GM19324 (cell line): ENCODE results near the gene SLC6A2.

Experiments used
- ATAC-seq: cut with Tn5 transposase; IDR thresholded peaks from one replicate; pipeline ENCODE4 v1.9.1; 2021; ENCODE audit warnings: mild to moderate bottlenecking, moderate library complexity; ENCODE audit not compliant: unreplicated experiment, low FRiP score

The SLC6A2 gene

DNA sequence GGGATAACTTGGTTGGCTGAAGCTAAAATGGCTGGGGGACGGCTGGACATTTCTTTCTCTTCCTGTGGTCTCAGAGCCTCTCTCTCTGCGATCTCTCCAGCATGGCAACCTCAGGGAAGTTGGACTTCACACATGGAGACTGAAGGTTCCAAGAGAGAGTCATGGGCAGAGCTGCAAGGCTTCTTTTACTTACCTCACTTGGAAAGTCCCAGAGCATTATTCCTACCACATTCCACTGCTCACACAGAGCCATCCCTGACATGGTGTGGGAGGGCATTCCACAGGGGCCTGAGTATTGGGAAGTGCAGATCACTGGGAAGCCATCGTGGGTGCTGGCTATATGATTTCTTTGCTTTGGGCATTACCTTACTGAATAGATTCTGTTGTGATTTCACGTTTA lies 9.8 kb upstream of the SLC6A2 start:
- no peak for ATAC-seq

DNA sequence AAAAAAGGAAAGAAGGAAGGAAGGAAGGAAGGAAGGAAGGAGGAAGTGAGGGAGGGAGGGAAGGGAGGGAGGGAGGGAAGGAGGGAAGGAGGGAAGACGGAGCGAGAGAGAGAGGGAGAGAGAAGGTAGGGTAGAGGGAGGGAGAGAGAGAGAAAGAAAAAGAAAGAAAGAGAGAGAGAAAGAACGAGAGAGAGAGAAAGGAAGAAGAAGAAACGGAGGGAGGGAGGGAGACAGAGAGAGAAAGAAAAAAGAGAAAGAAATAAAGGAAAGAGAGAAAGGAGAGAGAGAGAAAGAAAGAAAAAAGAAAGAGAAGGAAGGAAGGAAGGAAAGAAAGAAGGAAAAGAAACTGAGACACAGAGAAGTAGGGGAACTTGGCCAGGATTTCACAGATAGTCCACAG lies 8.4 kb upstream of the SLC6A2 start:
- no peak for ATAC-seq

DNA sequence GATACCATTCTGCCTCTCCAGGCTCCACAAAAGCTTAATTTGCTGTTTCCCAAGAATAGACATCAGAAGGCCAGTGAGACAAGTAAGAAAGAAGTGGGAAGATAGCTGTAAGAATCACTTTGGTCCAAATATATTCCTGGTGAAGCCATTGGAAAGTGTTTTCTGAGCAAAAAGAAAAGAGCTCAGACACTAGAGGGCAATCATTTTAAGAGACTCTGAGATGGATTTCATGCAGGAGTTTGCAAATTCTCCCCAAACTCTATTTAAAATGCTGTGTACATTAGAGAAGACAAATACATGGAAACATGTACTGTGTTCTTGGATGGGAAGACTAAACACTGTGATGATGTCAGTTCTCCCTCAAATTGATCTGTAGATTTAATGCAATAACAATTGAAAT lies 8.0 kb upstream of the SLC6A2 start:
- ATAC-seq: no peak

DNA sequence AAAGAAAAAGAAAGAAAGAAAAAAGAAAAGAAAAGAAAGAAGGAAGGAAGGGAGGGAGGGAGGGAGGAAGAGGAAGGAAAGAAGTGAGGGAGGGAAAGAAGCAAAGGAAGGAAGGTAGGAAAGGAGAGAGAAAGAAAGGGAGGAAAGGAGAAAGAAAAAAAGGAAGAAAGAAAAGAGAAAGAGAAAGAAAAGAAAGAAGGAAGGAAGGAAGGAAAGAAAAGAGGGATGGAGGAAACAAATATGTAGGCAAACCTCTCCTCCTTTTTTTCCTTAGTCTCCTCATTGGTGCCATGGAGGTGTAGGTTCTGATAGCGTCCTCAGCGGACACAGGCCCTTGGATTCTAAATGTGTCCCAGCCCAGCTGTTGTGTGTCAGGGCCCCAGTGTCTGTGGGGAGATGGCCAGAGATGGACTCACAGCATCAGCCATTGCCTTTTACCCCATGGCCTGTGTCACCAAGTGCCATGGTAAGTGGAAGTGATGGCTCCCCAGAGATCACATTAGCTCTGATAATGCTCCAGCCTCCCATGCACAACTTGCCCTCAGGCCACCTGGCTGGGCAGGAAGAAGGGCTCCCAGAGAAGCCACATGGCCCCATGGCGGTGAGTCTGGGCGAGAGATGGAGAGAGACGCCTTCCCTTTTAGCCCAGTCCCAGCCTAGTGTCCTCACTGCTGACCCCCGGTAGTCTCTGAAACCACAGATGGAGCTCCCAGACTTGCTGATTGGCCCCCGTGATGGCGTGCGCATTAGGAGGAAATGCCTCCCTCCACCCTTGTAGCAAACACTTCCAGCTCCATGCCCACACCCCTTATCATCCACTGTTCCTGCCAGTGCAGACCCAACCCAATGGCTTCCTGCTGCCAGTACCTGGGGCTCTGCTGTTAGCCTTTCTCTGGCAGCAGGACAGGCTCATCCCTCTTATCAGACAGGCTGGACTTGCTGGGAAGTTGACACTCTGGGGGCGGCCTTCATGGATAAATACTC lies 3.7 kb upstream of the SLC6A2 start:
- no peak for ATAC-seq

DNA sequence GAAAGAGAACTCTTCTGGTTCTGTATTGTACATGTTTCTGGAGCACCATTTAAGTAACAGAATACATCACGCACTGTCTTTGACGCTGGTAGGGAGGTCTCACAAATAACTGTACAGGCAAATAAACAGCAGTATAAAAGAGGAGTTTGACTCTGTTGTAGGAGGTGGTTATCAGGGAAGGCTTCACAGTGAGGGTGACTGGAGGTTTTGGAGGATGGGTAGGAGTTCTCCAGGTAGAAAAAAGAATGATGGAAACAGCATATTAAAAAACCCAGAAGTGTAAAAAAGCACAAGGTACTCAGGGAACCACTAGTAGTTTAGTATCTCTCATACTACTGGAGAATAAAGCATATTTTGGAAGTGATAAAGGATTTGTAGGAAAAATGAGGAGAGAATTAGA lies 2.7 kb upstream of the SLC6A2 start:
- ATAC-seq: no peak

DNA sequence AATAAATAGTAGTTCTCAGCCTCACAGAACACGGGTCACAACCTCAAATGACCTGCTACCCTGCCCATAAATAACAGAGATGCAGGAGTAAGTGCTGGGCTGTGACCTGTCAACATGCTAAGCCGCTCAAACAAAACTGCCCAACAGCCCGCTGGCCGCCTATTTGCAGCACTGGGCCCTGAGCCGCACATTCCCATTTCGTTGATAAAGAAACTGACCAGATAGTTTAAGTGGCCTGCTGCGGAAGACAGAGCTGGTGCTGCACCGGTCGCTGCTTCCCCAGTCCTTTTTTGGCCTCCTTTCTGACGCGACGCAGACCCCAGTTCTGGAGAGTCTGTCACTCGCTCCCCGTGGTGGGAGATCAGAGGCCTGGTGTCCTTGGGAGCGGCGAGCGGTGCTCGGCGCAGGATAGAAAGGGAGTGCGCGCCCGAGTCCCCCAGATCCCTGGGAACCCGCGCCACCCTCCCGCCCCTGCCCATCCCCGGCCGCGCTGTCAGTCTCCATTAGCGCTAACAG lies 349 bp upstream of the SLC6A2 start:
- ATAC-seq: no peak

DNA sequence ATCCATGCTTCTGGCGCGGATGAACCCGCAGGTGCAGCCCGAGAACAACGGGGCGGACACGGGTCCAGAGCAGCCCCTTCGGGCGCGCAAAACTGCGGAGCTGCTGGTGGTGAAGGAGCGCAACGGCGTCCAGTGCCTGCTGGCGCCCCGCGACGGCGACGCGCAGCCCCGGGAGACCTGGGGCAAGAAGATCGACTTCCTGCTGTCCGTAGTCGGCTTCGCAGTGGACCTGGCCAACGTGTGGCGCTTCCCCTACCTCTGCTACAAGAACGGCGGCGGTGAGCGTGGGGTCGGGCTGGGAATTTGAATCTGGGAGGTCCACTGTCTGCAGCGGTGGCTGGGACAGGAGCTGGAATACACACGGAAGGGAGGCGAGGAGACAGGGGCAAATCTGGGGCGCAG lies 904 bp downstream of the SLC6A2 start:
- ATAC-seq: no peak

DNA sequence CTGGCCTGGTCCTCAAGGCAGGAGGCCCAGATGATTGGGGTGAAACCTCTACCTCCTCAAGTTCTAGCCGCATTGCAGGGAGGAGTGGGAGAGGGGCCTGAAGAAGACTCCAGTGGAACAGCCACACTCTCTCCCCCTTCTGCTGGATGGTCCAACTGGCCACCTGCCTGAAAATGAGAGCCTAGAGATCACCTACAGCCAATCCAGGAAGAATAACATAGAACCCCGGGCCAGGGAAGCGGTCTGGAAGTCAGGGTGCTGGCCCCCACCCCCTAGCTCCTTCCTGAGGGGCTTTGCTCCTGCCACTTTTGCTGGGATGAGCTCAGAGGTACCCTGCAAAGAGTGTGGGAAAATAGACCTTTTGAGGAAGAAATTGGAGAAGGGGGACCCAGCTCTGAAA lies 1.8 kb downstream of the SLC6A2 start:
- no peak for ATAC-seq

DNA sequence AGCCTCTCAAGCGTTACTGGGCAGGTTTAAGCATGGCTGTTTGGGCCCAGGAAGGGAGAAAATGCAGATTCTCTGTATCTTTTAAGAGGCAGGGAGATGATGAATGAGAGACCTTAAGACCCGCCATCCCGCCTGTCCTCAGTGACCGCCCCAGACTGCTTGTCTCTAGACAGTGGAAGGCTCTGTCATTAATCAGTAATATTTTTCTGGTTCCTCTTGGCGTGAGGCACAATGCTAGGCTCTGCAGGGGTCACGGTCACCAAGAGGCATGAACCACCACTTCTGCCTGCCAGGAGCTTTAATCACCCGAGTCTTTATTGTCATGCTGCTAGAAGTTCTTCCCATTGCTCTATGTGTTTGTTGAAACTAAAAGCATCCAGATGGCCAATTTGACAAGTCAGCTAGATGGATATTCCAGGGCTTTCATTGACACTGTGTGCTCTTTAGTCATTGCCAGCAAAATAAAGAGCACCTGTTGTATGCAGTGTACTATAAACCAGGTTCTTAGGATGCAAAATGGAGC lies 3.2 kb downstream of the SLC6A2 start:
- no peak for ATAC-seq

DNA sequence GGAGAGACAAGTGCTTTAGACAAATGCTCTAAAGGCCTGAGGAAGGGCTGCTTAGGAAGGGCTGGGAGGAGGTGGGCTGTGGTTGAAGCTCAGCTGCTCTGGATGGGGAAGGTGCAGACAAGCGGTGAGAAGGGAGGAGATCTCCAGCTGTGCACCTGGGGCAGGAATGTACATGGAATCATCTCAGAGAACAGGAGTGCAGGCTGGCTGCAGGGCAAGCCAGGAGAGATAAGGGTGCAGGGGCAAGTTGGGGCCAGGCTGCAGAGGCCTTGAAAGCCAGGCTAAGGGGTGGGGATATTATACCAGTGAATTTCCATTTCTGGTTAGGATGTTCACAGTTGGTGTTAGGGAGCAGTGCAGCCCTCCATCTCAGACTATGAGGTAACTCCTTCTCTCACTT lies 4.2 kb downstream of the SLC6A2 start:
- no peak for ATAC-seq

DNA sequence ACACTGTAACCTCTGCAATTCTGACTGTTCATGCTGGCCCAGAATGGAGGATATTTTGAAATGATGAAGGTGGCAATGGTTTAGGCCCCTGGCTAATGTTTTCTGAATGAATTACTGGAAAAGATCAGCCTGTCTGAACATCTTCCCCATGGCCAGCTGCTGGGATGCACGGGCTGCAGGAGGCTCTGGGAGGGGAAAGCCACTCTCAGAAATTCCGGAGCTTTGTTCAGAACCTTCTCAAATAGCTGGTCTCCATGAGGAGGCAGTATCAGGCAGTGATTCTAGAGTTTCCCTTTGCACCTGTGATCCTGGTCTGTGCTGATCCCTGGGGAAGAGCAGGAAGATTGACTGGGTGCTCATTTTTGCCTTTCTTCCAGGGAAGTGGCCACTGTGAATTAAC lies 5.0 kb downstream of the SLC6A2 start:
- ATAC-seq: no peak

DNA sequence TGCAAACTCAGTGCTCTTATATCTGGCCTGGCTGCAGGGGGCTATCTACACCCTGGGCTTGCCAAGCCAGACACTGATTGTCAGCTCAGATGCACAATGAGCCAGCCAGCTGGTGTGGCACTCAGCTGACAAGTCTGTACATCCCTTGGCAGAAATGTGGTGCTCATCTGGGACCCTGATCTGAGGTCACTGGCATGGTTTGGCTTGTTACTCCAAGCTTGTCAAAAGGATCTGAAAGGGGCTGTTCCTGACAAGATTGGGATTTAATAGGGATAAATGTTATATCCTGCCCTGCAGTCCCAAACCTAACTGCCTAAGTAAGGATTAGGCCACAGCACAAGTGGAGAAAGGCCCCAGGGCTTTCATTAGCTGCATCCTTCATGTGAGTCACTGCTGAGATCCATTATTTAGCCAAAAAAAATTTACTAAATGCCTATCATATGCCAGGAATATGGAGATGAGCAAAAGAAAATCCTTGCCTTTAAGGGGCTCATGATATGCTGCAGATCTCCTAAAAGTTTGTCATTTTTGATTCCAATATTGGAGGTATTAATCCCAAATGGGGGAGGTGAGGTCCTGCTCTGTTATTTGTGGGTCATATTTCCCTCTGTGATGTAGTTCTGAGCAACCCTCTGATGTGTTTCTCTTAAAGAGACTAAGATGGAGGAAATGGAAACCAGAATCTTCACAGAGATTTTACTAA lies 6.3 kb downstream of the SLC6A2 start:
- ATAC-seq: no peak

DNA sequence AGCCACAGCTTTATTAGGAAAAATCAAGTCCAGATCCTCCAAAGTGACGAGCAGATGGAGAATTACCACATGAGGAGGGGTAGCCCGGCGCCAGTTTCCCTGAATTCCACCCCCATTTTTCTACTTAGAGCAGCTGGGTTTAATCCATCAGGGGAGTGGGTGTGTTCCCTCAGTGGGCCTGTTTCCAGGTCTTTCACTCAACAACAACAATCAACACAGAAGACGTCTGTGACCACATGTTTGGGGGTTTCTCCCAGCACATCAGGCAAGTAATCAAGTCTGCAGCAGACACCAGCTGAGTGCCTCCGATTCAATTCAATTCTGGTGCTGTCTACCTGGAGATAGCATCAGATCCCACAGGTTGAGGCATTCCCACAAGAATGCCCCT lies 6.8 kb downstream of the SLC6A2 start:
- ATAC-seq: no peak

DNA sequence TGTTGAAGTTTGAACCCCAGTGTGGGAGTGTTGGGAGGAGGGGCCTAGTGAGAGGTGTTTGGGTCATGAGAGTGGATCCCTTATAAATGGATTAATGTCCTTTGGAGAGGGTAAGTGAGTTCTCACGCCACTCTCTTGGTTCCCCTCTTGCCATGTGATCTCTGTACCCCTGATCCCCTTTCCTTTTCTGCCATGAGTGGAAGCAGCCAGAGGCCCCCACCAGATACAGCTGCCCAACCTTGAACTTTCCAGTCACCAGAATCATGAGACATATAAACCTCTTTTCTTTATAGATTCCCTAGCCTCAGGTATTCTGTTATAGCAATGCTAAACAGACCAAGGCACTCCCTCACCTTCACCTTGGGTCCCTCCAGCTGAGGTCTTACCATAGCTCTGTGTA lies 7.4 kb downstream of the SLC6A2 start:
- no peak for ATAC-seq

DNA sequence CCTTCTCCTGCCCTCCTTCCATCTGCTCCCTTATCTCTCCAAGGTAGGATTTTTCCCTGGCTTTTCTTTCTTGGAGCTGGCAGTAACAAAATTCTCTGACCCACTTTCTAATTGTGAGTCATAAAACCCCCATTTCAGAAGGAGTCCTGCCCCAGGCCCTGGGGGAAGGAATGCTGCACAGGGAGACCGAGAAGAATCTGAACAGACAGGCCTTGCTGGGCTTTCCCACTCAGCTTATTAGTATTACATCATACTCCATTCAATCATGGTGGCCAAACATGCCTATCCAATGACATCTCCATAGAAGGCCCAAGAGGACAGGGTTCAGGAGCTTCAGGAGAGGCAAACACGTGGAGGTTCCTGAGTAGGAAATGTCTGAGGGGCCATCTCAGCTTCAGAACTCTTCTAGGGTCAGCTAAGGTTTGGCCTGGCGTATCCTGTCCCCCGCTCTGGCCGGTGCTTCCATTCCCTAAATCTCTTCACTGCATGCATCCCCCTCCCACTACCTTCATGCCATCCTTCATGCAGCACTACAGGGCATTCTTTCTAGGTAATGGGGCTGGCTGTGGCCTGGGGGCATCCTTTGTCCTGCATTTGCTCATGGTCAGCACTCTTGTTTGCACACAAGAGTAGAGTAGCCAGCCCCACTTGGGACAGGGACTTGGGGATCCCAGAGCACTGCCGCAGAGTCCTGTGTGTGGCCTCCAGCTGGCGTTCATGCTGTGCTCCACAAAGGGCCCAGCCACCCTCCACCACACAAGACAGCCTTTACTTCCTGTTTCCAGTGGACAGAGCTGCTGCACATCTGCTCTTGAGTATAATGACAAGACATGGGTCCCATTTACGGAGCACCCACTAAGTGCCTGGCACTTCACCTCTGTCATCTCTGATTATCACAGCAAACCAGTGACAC lies 8.2 kb downstream of the SLC6A2 start:
- no peak for ATAC-seq

DNA sequence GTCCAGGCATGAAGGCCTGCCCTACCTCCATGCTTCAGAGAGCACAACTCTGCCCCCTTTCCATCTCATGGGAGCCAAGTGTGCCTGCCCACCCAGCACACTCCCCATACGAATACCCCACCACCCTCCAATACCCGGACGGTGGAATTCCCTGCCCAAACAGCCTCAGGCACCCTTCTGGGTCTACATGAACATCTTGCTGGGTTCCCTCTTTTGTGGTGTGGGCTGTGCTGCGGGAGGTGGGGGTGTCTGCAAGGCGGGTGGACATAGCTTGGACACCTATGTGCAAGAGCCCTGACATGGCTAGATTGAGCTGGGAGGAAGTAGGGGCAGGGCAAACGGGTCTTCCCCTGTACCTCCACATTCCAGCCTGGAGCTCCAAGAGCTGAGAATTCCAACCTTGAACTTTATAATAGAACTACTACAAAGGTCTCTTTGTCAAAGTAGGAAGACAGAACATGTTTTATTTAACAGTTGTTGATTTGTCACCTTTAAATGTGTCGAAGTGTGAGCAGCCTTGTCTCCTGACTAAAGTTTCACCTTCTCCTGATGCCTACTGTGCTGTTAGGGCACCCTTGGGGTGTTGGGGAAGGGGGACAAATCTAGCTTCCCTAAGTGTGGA lies 9.1 kb downstream of the SLC6A2 start:
- no peak for ATAC-seq

DNA sequence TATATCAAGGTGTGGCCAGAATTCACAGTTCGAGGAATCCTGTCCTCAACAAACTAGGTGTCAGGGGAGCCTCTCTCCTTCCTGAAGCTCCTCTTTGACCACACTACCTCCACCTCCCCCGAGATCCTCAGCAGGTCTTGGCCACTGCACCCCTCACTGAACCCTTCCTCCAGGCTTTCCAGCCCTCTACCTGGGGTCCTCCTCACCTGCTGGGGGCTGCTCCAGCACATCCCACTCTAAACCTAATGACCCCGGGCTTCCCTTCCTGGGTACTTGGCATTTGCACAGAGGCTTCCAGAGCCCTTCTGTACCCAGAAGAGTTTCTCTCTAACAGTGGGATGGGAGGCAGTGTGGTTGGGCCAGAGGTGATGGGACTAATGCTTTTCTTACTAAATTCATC lies 9.7 kb downstream of the SLC6A2 start:
- no peak for ATAC-seq

DNA sequence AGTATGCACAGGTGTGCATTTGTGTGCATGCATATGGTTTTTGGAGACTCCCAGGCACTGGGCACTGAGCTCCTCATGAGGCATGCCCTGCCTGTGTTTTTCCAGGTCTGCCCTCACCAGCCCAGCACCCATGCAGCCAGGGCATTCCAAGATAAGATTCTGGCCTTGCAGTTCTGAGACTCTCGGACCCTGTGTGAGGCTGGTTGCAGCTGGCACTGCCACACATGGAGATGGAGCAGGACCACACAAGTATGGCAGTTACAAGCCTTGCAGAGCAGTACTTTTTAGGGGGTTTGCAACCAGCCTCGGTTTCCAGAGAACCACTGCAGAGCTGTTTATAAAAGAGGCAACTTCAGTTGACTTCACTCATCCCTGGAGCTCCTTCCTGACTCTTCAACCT lies 10.2 kb downstream of the SLC6A2 start:
- no peak for ATAC-seq

DNA sequence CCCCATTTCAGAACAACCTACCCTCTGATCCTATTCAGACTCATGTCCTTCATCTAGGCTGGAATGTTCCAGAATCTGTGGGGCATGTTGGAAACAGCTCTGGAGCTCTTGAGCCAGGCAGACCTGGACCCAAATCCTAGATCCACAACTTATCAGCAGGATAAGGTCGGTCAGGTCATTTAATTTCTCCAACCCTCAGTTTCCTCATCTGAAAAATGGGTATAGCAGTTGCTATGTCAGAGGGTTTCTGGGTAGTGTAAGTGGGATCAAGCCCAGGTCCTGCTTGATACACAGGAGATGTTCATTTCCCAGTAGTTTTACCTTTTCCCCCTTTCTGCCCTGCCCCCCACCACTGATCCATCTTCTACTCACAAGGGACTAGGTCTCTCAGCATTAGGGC lies 12.0 kb downstream of the SLC6A2 start:
- no peak for ATAC-seq
